Measurements from ENCODE around the gene PRKCZ.
A peak's percentile ranks its signal among the peaks of the same experiment; 100 is the strongest.

Gene PRKCZ

DNA sequence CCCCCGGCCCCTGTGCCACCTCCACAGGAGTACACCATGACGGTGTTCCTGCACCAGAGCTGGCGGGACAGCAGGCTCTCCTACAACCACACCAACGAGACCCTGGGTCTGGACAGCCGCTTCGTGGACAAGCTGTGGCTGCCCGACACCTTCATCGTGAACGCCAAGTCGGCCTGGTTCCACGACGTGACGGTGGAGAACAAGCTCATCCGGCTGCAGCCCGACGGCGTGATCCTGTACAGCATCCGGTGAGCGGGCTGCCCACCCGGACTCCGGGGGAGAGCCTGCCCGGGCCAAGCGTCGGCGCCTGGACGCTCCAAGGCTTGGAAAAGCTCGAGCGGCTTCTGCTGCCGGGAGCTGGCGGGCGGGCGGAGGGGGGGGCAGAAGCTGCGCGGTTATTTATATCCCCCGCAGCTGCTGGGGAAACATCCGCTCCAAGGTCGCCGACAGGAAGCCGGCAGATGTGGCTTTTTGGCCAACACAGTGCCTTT lies 24.7 kb upstream of the PRKCZ start:
- DNase-seq: peak; percentile 63

DNA sequence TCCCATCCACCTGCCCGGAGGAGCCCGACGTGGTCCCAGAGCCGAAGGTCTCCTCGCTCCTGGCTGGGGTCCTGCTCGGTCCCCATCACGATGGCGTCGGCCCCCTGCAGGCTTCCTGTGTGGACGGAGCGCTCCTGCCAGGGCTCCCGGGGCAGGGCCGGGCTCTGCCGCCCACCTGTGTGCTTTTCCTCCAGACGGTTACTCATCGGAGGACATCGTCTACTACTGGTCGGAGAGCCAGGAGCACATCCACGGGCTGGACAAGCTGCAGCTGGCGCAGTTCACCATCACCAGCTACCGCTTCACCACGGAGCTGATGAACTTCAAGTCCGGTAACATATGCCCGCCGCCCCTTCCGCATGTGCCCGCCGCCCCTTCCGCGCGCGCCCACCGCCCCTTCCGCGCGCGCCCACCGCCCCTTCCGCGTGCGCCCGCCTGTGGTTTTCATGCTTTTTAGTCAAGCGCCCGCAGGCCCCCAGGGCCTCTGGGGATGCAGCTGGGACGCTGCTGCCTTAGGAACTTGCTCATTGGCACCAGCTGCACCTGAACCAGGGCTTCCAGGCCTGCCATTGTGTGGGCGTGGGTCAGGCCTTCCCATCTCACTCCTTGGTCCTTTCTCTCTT lies 22.1 kb upstream of the PRKCZ start:
- no peak for DNase-seq

DNA sequence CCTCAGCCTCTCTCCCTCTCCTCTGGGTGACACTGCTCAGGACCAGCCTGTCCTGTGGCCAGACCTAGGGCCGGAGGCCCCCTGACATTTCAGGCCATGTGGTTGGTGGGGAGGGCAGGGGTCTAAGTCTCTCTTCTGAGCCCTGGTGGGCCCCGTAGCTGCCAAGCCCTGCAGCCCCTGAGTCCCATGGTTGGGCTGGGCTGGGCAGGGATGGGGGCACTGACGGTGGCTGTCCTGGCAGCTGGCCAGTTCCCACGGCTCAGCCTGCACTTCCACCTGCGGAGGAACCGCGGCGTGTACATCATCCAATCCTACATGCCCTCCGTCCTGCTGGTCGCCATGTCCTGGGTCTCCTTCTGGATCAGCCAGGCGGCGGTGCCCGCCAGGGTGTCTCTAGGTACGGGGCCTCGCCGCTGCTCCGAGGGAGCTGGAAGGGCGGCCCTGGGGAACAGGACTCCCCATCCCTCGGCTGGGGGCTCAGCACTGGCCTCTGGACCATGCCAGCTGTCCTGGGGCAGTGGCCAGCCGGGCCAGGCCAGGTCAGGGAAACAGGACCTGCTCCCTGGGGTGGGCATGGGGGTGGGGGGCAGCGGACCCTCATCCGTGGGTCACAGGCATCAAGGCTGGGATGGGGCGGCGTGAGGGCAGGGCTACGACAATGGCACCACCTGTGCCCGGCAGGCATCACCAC lies 21.2 kb upstream of the PRKCZ start:
- DNase-seq: no peak

DNA sequence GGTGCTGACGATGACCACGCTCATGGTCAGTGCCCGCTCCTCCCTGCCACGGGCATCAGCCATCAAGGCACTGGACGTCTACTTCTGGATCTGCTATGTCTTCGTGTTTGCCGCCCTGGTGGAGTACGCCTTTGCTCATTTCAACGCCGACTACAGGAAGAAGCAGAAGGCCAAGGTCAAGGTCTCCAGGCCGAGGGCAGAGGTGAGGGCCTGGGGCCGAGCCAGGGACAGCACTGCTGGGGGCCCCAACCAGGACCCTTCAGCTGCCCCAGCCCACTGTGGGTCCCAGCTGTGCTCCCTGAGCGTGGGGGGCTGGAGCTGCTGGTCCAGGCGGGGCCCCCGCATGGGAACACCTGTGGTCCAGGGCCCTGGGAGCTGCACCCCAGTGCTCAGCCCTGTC lies 20.6 kb upstream of the PRKCZ start:
- no peak for DNase-seq

DNA sequence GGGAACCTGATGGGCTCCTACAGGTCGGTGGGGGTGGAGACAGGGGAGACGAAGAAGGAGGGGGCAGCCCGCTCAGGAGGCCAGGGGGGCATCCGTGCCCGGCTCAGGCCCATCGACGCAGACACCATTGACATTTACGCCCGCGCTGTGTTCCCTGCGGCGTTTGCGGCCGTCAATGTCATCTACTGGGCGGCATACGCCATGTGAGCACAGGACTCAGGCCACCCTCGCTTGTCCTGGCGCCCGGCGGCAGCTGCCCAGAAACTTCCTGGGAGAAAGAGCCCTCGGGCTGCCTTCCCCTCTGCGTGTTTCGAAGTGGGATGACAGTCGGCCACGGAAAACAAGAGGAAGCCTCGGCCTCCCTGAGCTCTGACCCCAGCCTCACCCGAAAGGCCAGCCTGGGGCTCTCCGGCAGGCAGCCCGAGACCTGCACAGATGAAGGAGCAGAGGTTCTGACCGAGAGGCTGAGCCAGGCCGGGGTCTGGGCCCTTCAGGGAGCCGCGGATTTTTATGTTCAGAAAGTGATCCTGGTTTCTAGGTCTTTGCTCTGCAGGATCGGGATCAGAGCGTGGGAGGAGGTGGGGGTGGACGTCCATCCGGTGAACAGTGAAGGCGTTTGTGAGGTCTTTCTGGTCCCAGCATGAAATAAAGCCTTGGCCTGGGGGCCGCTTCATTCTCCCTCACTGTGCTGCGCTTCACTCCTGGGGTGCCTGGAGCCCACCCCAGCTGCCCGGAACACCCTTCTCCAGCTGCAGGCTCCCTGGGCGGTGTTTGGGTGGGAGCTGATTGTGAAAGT lies 19.9 kb upstream of the PRKCZ start:
- DNase-seq: no peak

DNA sequence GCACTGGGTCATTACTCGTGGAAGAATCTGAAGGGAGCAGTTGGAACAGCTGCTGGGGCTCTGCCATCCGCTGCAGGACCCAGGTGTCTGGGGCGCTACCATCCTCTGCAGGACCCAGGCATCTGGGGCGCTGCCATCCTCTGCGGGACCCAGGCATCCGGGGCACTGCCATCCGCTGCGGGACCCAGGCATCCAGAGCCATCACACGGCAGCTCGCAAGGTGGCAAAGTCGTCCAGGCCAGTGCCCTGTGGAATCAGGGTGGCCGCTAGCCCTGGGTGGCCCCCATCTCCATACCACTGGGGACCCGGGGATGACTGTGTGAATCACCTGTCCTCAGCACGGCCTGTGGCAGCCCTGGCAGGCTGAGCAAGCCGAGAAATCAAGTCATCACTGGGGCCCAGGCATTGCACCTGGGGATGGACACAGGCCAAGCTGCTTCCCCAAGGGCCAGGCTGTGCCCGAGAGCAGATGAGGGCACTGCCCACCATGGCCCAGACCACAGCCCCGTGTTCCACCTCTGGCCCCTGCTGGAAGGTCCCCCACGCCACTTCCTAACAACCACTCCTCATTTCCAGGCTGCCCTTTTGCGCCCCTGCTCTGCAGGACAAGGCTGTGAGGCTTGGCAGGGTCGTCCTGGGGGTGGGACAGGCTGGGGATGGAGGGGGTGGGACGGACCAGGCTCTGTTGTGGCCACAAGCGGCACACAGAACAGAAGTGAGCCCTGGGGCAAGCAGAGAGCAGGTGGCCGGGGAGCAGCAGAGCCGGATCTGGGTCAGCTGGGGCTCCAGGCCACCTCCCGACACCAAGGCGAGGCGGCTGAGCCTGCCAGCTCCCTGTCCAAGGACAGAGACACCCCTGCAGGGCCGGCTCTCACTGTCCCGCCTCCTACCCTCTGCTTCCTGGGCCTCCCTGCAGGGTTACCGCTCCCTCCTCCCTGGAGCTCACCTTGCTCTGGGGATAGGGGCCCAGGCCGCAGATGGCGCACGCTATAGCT lies 18.4 kb upstream of the PRKCZ start:
- no peak for DNase-seq

DNA sequence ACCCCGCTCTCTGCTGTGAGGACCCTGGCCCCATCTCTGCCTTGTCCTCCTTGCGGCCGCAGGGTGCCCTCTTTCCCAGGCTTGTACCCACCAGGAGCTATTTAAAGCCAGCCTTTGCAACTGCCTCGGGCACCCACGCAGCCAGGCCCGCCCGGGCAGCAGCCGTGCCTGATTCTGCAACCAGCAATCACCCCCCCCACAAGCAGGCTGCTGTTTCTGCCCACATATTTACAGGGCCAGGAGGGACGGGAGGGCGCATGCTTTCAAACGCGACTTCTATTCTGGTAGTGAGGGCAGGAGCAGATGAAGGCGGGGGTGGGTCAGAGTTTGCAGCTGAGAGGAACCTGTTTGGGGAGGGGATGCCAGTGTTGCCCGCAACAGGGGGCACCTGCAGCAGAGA lies 17.5 kb upstream of the PRKCZ start:
- no peak for DNase-seq

DNA sequence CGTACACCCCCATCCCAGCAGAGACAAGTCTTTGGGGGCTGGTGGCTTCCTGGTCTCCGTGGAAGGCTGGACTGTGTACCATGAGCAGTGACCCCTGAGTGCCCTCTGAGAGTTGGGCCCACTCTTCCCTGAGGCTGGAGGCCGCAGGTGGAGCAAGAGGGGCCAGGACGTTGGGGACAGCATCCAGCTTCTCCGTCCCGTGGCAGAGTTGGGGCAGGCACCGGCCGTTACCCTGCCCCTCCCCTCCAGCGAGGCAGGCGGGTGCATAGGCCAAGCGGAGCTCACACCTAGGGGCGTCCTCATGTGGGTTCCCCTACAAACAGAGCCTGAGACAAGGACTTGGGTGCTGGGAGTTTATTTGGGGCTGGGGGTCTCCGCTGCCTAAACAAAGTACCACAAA lies 17.0 kb upstream of the PRKCZ start:
- no peak for DNase-seq

DNA sequence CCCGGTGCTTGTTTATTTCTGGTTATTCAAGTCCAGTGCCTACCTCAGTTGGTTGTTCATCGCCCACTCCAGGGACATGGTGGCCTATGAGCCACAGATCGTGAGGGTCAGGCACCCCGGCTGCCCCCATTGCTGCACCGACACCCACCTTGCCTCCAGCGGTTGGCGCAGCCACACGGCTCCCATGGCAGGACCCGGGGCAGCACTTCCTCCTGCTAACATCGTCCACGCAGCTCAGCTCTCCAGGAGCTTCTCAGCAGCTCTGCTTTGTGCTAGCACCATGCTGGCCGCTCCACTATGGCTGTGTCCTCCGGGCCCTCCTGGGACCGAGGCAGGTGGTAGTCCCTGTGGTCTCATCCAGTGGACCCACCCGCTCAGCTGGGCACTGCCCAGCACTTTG lies 13.9 kb upstream of the PRKCZ start:
- DNase-seq: no peak

DNA sequence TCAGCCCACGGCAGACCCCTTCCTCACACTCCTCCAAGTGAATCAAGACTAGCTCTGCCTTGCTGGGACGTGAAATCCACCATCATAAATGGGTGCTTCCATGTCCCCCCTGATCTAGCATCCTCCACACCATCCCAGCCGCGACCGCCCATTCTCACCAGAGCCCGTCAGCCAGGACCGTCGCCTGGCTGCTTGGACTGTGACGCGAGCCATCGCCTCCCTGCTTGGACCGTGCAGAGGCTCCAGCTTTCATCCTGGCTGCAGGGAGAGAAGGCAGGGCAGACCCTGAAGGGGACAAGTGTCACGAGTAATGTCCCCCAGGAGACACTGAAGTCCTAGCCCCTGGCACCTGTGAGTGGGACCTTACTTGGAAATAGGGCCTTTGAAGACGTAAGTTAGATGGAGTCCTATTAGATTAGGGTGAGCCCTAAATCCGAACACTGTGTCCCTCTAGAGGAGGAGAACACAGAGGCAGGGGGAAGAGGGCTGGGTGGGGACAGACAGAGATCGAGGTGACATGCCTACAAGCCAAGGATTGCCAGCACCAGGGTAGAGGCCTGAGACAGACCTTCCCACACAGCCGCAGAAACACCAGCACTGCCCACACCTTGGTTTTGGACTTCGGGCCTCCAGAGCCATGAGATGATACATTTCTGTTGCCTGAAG lies 12.8 kb upstream of the PRKCZ start:
- no peak for DNase-seq

DNA sequence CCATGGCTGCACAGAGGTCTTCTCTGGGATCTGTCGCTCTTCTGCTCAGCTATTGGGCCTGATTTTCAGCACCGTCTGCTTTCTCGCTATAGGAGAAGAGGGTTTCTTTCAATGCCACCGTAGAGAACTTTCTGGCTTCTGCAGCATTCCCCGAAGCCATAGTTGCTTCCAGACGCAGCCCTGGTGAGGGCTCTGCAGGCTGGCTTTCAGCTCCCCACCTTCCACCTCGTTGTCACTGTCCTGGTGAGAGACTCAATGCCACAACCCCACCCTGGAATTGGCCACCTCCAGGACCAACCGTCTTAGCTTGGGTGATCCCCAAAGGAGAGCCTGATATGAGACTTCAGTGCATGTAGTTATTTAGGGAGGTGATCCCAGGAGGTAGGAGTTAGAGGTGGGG lies 12.0 kb upstream of the PRKCZ start:
- DNase-seq: no peak

DNA sequence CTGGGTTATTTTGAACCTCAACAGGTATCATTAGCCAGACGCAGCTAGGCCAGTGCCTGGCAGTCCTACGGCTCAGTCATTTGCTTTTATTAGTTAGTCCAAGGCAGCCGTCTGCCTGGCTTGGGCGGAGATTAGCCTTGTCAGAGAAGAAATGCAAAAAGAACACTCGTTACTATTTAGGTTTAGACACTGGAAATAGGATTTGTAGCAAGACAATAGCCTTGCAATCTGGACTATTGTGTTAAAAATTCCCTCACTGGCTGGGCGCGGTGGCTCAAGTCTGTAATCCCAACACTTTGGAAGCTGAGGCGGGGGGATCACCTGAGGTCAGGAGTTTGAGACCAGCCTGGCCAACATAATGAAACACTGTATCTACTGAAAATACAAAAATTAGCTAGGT lies 11.0 kb upstream of the PRKCZ start:
- DNase-seq: no peak

DNA sequence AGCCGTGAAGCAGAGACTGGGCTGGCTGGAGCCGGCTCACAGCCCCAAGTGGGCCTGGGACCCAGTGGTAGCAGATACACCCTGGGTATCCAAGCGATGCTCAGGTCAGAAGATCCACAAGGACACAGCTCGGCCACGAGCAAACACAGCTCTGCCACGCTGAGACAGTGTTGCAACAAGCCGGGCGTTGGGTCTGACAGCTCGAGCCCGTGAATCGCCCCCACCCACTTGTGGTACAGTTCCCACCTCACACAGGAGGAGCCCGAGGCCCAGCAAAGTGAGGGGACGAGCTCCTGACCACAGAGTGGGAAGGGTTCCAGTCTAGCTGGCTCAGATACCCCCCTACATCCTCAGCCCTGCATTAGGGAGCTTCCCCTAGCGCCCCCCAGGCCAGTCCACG lies 8.9 kb upstream of the PRKCZ start:
- no peak for DNase-seq

DNA sequence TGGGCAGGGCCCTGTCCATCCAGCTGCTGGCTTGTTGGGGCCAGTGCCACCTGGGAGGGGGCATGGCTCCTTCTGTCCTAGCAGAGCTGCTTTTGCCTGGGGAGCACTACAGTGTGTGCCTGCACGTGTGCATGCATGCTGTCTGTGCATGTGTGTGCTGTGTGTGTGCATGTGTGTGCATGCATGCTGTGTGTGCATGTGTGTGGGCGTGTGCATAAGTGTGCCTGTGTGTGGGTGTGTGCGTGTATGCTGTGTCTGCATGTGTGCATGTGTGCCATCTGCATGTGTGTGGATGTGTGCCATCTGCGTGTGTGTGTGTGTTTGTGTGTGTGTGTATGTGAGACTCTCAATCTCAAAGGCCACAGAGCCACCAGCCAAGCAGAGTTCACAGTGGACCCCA lies 8.3 kb upstream of the PRKCZ start:
- no peak for DNase-seq

DNA sequence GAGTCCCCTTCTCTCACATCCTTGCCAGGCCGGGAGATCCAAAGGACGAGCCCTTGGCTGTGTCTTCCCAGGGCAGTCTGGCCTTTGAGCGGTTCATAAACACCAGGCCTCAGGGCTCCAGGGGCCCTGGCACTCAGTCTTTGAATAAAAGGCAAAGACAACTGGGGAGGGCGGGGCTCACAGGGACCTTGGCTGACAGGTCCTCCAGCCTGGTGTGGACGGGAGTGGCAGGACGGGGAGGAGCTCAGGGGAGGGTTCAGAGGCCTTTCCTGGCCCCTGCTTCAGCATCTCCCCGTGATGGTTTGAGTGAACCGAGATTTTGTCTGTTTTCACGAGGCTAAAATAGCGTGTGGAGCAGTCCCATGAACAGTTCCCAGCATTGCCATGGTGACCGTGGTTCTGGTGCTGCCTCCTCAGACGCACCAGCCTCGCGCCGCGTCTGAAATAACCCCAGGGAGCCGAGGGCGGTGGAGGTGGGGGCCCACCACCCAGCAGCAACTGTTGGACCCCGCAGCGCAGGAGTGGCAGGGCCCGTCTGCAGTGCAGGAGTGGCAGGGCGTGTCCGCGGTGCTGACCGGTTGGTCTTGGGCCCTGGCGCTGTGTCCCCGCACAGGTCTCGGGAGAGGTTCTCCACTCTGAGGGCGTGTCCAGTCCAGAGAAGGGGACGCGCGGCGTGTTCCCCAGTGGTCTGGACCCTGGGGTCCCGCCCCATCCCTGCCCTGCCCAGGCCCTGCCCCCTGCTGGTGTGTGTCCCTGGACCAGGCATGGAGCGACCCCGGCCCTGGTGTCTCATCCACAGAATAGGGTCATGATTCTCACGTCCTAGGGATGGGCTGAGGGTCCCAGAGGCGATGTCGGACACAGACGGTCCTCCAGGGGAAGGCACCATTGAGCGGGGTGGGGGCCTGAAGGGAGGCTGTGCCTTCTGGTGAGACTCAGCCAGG lies 7.1 kb upstream of the PRKCZ start:
- no peak for DNase-seq

DNA sequence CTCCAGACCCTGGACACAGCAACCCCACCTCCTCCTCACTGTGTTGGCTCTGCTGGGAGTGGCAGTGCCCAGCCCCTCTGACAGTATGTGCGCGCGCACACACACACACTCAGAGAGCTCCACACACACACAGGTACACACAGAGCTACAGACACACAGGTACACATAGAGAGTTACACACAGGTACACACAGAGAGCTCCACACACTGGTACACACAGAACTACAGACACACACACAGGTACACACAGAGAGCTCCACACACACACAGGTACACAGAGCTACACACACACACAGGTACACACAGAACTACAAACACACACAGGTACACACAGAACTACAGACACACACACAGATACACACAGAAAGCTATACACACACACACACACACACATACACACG lies 6.3 kb upstream of the PRKCZ start:
- DNase-seq: no peak

DNA sequence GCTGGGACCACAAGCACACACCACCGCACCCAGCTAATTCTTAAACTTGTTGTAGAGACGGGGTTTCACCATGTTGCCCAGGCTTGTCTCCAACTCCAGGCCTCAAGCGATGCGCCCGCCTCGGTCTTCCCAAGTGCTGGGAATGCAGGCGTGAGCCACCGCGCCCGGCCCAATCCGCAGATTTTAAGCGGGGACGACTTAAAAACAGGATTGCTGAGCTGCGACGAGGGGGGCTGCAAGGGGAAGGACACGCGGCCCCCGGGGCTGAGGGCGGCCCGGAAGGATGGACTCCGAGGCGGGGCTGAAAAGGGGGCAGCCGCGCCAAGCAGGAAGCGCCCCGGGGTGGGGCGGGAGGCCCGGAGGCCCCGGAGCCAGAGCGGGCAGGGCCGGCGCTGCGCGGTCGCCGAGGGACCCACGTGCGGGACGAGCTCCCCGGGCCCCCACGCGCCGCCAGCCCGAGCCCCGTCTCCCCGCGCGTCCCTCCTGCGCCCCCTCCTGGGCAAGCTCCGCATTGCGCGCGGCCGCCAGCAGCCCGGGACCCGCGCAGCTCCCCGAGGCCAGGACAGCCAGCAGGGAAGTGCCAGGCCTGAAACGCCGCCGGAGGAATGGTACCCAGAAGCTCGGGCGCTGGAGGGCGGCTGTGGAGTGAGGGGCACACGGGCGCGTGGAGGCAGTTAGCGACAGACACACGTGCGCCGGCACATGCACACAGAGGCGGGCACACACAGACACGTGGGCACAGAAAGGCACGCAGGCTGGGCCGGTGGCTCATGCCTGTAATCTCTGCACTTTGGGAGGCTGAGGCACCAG lies 5.5 kb upstream of the PRKCZ start:
- peak; percentile 88 for DNase-seq

DNA sequence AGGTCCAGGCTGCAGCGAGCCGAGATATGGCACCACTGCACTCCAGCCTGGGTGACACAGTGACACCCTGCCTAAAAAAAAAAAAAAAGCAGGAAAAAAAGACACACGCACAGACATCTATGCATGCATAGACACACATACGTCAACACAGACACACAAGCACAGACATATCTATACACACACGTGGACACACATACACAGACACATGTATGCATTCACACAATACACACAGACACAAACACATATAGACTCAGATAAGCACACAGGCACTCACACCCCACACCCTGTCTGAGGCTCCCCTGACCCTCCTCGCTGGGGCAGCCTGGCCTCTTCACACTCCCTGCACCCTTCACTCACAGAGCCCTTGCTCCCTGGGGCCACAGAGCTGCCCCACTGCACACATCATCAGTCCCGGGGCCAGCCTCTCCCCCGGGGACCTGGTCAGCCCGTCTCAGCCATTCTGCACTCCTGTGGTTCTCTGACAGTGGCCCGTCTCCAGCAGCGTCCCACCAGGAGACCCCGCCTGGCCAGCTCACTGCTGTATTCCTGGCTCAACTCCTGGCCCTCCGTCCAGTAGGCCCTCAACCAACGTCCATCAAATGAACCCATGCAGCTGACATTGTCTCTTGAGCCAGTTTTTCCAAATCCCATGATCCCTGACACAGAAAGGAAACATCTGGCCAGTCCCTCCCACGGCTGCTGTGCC lies 4.6 kb upstream of the PRKCZ start:
- no peak for DNase-seq

DNA sequence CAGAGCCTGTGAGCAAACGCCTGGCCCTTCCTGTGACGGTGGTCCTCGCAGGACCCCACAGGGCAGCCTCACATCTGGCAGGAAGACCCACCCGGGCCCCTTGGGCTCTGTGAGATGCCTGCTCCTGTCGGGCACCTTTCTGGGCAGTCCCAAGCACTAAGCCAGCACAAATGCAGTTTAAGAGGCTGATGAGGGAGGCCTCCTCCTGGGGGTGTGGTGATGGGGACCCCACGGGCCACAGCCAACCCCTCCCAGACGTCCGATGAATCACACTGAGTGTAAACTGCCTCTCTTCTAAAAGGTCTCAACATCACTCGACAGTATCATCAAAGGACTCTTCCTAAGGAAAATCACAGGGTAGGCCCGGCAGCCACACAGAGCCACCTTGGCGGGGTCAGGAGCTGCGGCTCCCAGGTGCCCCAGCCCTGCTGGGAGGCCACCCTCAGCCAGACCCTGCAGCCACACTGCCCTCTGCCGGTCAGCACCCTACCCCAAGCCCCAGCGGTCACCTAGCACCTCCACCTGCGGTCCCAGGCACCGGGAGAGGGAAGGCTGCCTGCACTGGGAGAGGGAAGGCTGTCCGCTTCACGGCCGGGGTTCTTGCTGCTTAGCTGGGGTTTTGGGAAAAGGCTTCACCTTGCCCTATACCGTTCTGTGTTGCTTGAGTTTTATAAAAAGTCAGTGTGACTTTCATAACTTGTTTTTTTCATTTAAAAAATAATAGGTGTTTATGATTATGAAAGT lies 3.9 kb upstream of the PRKCZ start:
- DNase-seq: no peak

Measured in right forelimb (tissue), 1 donor.